ENCODE results near the gene ATAD3B.
"Not testable (repeated sequence)": the region's sequence is repeated elsewhere in the genome, so short reads cannot be mapped to it uniquely, and the experiment has no call there.

Gene ATAD3B

DNA sequence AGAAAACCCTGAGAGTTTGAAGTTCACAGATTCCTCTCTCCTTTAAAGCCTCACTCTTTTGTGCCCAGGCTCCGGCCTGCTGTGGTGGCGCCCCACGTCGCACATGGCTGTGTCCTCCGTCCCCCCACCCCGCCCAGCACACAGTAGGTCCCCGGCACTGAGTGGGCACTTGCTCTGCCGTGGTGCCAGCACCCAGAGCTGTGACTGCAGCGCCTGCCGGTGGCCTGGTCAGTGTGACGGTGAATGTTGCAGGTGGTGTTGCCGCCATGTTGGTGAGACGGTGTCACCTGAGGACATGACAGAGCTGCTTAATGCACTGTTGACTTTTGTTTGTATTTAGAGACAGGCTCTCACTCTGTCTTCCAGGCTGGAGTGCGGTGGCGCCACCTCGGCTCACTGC, 18.7 kb upstream of the ATAD3B start:
- Histone ChIP-seq H3K9ac (ENCODE audit: low read length) (no peak overlapping the region), H2AFZ (ENCODE audit: low read depth, low read length, severe bottlenecking) (no peak overlapping the region), H3F3A (ENCODE audit: insufficient read depth) (no peaks in the 10 kb centered on the region), H3K79me2 (ENCODE audit: insufficient read depth, low read length) (no peaks in the 10 kb centered on the region), H4K20me1 (ENCODE audit: low read depth, low read length) (no peaks in the 10 kb centered on the region), H3K36me3 (ENCODE audit: low read length) (no peaks in the 10 kb centered on the region), H3K4me2 (ENCODE audit: low read depth, low read length, poor library complexity, severe bottlenecking) (no peak overlapping the region), H3K9me3 (ENCODE audit: insufficient read depth, low read length) (no peaks in the 10 kb centered on the region), H3K4me3 (ENCODE audit: insufficient read depth, low read length, poor library complexity, severe bottlenecking) (no peak overlapping the region), H3K9me2 (replicated peaks; ENCODE audit: insufficient read depth, low read length) (no peaks in the 10 kb centered on the region), H3K27ac (ENCODE audit: low read depth, low read length) (no peak overlapping the region), H3K27me3 (ENCODE audit: low read length) (no peaks in the 10 kb centered on the region)
- TF ChIP-seq, protein P1, sequence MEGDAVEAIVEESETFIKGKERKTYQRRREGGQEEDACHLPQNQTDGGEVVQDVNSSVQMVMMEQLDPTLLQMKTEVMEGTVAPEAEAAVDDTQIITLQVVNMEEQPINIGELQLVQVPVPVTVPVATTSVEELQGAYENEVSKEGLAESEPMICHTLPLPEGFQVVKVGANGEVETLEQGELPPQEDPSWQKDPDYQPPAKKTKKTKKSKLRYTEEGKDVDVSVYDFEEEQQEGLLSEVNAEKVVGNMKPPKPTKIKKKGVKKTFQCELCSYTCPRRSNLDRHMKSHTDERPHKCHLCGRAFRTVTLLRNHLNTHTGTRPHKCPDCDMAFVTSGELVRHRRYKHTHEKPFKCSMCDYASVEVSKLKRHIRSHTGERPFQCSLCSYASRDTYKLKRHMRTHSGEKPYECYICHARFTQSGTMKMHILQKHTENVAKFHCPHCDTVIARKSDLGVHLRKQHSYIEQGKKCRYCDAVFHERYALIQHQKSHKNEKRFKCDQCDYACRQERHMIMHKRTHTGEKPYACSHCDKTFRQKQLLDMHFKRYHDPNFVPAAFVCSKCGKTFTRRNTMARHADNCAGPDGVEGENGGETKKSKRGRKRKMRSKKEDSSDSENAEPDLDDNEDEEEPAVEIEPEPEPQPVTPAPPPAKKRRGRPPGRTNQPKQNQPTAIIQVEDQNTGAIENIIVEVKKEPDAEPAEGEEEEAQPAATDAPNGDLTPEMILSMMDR (IDR thresholded peaks at IDR 0.05; ENCODE audit: insufficient read depth, low read length, poor library complexity, severe bottlenecking), result no peak
- TF ChIP-seq EZH2phosphoT487 (conservative IDR thresholded peaks at IDR 0.05; ENCODE audit: low read length), result no peak

DNA sequence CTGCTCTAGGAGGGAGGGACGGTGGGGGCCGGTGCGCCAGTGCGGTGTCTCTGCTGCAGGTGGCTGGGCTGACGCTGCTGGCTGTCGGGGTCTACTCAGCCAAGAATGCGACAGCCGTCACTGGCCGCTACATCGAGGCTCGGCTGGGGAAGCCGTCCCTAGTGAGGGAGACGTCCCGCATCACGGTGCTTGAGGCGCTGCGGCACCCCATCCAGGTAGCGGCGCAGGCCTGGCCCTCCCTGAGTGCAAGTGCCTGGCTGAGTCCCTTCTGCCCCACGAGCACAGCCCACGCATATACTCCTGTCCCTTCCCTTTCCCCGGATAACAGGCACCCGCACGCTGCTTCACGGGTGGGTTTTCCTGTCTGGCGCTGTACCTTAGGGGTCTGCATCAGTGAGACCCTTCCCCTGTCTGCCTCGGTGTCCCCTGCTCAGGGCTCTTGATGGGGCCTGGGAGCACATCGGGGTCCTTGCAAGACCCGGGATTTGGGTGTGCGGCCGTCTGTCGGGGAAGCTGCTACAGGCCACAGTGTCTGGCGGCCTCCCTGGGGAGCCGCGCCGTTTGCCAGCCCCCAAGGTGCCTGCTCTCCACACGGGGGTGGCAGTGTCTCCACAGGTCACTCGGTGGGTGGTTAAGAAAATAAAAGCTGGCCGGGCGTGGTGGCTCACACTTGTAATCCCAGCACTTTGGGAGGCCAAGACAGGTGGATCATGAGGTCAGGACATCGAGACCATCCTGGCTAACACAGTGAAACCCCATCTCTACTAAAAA, 17.1 kb upstream of the ATAD3B start:
- H3K4me2 ChIP-seq (ENCODE audit: low read depth, low read length, poor library complexity, severe bottlenecking), result not testable (repeated sequence)

DNA sequence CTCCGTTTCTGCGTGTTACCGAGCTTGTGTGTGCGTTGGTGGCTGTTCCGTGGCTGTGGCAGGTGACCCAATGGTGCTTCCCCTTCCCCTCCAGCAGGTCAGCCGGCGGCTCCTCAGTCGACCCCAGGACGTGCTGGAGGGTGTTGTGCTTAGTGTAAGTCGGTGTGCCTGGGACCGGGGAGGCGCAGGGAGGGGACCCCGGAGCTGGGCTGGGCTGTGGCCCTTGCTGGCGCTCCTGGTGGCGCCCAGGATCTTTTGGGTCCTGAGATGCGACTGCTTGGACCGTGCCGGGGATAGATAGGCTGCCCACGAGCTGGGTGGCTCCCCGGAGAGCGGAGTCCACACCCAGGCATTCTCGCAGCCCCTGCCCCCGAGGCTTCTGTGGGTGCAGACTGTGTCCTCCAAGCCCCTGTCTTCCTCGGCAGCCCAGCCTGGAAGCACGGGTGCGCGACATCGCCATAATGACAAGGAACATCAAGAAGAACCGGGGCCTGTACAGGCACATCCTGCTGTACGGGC, 16.1 kb upstream of the ATAD3B start:
- TF ChIP-seq, protein P1 (IDR thresholded peaks at IDR 0.05; ENCODE audit: insufficient read depth, low read length, poor library complexity, severe bottlenecking), result no peak
- no peak for TF ChIP-seq EZH2phosphoT487 (conservative IDR thresholded peaks at IDR 0.05; ENCODE audit: low read length)

More for the DNA sequence above, 17.1 kb upstream of the ATAD3B start:
- H3K27me3 ChIP-seq (ENCODE audit: low read length); H3K9me2 ChIP-seq (replicated peaks; ENCODE audit: insufficient read depth, low read length); H3K36me3 ChIP-seq (ENCODE audit: low read length); H3K9ac ChIP-seq (ENCODE audit: low read length); H3K27ac ChIP-seq (ENCODE audit: low read depth, low read length); H3K4me3 ChIP-seq (ENCODE audit: insufficient read depth, low read length, poor library complexity, severe bottlenecking); H3K79me2 ChIP-seq (ENCODE audit: insufficient read depth, low read length); H3F3A ChIP-seq (ENCODE audit: insufficient read depth); H2AFZ ChIP-seq (ENCODE audit: low read depth, low read length, severe bottlenecking); H3K9me3 ChIP-seq (ENCODE audit: insufficient read depth, low read length); H4K20me1 ChIP-seq (ENCODE audit: low read depth, low read length): not testable (repeated sequence)

DNA sequence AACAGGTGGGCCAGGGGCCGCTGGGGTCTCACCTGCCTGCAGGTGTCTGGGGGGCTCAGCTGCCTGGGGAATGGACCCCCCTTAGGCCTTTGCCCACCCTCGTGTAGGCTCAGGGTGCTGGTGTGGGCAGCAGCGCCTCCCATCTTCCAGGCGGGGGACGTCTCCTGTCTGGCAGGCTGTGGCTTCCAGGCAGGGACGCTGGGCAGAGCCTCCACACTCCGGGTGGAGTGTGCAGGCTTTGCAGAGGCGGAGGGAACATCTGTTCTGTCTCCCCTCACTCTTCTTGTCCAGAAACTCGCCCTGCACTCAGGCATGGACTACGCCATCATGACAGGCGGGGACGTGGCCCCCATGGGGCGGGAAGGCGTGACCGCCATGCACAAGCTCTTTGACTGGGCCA, 15.6 kb upstream of the ATAD3B start:
- not testable (repeated sequence) for H3K9me3 ChIP-seq (ENCODE audit: insufficient read depth, low read length); H3K79me2 ChIP-seq (ENCODE audit: insufficient read depth, low read length); H3K4me3 ChIP-seq (ENCODE audit: insufficient read depth, low read length, poor library complexity, severe bottlenecking); H3K9me2 ChIP-seq (replicated peaks; ENCODE audit: insufficient read depth, low read length); H3K27ac ChIP-seq (ENCODE audit: low read depth, low read length); H3K27me3 ChIP-seq (ENCODE audit: low read length); H3K36me3 ChIP-seq (ENCODE audit: low read length); H4K20me1 ChIP-seq (ENCODE audit: low read depth, low read length); H3K4me2 ChIP-seq (ENCODE audit: low read depth, low read length, poor library complexity, severe bottlenecking); H3K9ac ChIP-seq (ENCODE audit: low read length); H2AFZ ChIP-seq (ENCODE audit: low read depth, low read length, severe bottlenecking); H3F3A ChIP-seq (ENCODE audit: insufficient read depth)

More for the DNA sequence above, 16.1 kb upstream of the ATAD3B start:
- no peaks in the 10 kb centered on the region for H3K79me2 ChIP-seq (ENCODE audit: insufficient read depth, low read length)
- H3K4me2 ChIP-seq (ENCODE audit: low read depth, low read length, poor library complexity, severe bottlenecking), result no peak overlapping the region
- no peaks in the 10 kb centered on the region for H3K36me3 ChIP-seq (ENCODE audit: low read length)
- no peaks in the 10 kb centered on the region for H3K9me2 ChIP-seq (replicated peaks; ENCODE audit: insufficient read depth, low read length)
- H3K27ac ChIP-seq (ENCODE audit: low read depth, low read length), result no peak overlapping the region
- H4K20me1 ChIP-seq (ENCODE audit: low read depth, low read length), result no peaks in the 10 kb centered on the region
- H3K9me3 ChIP-seq (ENCODE audit: insufficient read depth, low read length), result no peaks in the 10 kb centered on the region
- H3K27me3 ChIP-seq (ENCODE audit: low read length), result no peaks in the 10 kb centered on the region
- no peak overlapping the region for H2AFZ ChIP-seq (ENCODE audit: low read depth, low read length, severe bottlenecking)
- H3K9ac ChIP-seq (ENCODE audit: low read length), result no peak overlapping the region
- no peak overlapping the region for H3K4me3 ChIP-seq (ENCODE audit: insufficient read depth, low read length, poor library complexity, severe bottlenecking)
- H3F3A ChIP-seq (ENCODE audit: insufficient read depth), result no peaks in the 10 kb centered on the region

DNA sequence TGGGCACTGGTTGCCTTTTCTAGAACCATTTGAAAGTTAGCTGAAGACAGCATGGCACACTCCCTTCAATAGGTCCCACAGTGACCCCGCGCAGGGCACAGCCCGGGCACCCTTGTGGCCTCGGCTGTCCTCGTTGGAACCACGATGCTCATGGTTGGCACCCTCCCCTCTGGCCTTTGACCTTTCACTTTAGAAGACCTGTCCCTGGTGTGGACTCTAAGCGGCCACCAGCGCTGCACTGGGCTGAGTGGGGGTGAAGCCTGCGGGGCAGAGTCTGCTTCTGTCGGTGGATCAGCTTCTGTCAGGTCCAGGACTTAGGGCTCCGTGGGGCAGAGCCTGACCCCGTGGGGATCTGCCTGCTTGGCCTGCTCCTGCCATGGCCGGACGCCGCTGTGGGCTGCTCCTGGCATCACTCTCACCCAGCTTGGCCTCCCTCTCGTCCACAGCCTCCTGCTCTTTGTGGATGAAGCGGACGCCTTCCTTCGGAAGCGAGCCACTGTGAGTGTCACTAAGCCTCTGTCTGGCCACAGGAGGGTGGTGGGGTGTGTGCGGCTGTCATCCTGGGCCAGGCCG, 14.8 kb upstream of the ATAD3B start:
- not testable (repeated sequence) for H3K9ac ChIP-seq (ENCODE audit: low read length); H3K27ac ChIP-seq (ENCODE audit: low read depth, low read length); H3K9me2 ChIP-seq (replicated peaks; ENCODE audit: insufficient read depth, low read length); H2AFZ ChIP-seq (ENCODE audit: low read depth, low read length, severe bottlenecking); H3K4me2 ChIP-seq (ENCODE audit: low read depth, low read length, poor library complexity, severe bottlenecking); H3K9me3 ChIP-seq (ENCODE audit: insufficient read depth, low read length); H3K27me3 ChIP-seq (ENCODE audit: low read length); H4K20me1 ChIP-seq (ENCODE audit: low read depth, low read length); H3K4me3 ChIP-seq (ENCODE audit: insufficient read depth, low read length, poor library complexity, severe bottlenecking); H3F3A ChIP-seq (ENCODE audit: insufficient read depth); H3K36me3 ChIP-seq (ENCODE audit: low read length); H3K79me2 ChIP-seq (ENCODE audit: insufficient read depth, low read length)

DNA sequence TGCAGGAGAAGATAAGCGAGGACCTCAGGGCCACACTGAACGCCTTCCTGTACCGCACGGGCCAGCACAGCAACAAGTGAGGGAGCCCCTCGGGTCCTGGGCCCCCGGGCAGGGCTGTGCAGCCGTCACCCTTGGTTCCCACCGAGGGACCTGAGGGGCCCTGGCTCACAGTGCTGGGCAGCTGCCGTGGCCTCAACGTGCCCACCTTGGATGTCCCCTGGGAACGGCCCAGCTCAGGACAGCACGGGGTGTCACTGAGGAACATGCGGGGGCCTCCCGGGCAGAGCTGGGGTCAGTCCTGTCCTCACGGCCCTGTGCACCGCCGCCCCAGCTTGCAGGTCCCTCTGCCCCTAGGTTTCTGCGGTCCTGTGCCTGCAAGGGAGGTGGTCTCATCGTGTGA, 12.4 kb upstream of the ATAD3B start:
- not testable (repeated sequence) for H3K27me3 ChIP-seq (ENCODE audit: low read length); H3K36me3 ChIP-seq (ENCODE audit: low read length); H3K9me3 ChIP-seq (ENCODE audit: insufficient read depth, low read length)

More for the DNA sequence above, 12.4 kb upstream of the ATAD3B start:
- H4K20me1 ChIP-seq (ENCODE audit: low read depth, low read length); H3F3A ChIP-seq (ENCODE audit: insufficient read depth); H2AFZ ChIP-seq (ENCODE audit: low read depth, low read length, severe bottlenecking); H3K9ac ChIP-seq (ENCODE audit: low read length); H3K27ac ChIP-seq (ENCODE audit: low read depth, low read length); H3K4me3 ChIP-seq (ENCODE audit: insufficient read depth, low read length, poor library complexity, severe bottlenecking); H3K9me2 ChIP-seq (replicated peaks; ENCODE audit: insufficient read depth, low read length); H3K4me2 ChIP-seq (ENCODE audit: low read depth, low read length, poor library complexity, severe bottlenecking); H3K79me2 ChIP-seq (ENCODE audit: insufficient read depth, low read length): not testable (repeated sequence)
